Activated CD4-positive, CD25-positive, alpha-beta regulatory T cell (primary cell): ENCODE data around the gene PPP1R13L.
A peak's percentile ranks its signal among the peaks of the same experiment; 100 is the strongest.

Source experiments
- DNase-seq, 4 experiments: peaks; one replicate each; lab custom pipeline; 2025; lab: John Stamatoyannopoulos, UW

Gene PPP1R13L

GRCh38 chr19:45407091-45407375 is 2.2 kb upstream of the PPP1R13L start:
- no peak for DNase-seq

GRCh38 chr19:45406226-45407090 is 1.6 kb upstream of the PPP1R13L start, which contains the start of gene POLR1G:
POLR1G (plus strand) TSS chr19:45406644; CDS start chr19:45406697, 53 bp downstream.
- DNase-seq: peak; percentile 47 to 70 (median 56)

DNA sequence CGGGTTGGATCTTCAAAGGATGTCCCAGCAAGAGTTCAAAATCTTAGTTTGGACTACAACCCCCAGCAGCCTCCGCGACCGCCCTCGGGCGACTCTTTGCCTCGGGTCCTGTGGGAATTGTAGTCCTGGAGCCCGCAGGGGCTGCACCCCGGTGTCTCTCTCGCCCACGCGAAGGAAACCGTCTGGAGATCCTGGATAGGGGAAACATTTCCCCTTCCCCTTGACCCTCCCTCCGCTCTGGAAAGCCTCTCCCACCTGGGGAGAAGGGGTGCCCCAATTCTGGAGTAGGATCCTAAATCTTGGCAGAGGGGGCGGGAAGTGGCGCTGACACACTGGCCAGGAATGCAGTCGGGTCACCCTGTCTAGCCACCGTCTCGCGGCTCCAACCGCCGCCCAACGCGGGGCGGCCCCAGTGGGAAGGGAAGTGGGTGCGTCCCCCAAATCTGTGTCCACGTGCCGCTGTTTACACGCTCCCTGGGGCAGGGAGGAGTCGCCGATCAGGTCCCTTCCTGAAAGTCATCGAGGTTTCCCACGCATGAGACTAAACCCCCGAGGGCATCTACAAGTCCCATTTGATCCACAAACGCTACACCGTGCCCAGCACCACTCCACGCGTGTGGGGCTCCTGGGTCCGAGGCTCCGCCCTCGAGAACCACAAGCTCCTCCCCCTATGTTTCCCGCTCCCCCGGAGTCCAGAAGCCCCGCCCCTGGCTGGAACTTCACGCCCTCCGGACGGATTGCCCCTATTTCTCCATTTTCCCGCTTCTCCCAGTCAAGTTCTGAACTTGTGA is 761 bp upstream of the PPP1R13L start:
- DNase-seq: peak; percentile 64 to 71 (median 70)

GRCh38 chr19:45403781-45404556 is 900 bp downstream of the PPP1R13L start:
- peak; percentile 27 to 54 (median 47) for DNase-seq

DNA sequence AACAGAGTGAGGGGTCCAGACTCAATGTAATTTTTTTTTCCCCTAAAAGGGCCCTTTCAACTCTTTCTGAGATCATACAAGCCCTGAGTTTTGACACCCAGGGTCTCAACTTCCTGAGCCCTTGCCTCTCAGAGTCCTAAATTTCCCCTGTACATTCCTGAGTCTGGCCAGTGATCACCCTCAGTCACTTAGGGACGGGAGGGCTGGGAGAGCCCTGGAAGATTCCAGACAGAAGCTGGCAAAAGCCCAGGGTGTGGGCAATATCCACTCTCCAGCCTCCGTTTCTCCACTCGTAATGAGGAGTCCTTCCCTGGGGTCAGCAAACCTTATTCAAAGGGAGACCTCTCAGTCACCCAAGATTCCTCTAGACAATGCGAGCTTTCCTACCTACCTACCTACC is 1.6 kb downstream of the PPP1R13L start:
- DNase-seq: no peak

DNA sequence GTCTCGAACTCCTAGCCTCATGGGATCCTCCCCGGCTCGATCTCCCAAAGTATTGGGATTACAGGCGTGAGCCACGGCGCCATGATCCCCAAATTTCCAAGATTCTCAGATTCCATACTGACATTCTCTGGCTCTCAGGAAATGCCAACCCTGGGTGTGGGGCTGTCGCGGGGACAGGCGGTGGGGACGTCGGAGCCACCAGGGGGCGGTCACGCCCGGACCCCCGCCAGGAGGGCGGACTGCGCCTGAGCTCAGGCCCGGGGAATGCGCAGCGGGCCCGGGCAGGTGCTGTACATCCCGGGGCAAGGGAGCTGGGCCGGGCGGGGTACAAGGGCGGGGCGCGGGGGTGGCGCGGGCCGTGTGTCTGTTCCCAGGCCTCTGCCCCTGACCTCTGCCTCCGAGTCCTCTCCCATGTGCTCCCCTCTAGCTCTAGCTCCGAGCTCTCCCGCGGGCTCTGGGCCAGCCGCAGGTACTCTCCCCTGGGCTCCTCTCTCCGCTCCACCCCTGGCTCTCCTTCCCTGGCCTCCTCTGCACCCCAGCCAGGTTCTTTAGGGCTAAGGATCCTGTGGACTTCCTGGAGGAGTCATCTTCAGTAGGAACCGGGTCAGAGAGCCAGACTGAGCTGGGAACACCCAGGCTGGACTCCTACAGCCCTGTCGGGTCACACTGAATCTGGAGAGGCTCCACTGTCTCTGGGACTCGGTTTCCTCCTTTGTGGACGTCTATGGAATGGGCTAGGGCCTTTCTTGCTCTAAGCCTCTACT is 2.4 kb downstream of the PPP1R13L start:
- DNase-seq: no peak

DNA sequence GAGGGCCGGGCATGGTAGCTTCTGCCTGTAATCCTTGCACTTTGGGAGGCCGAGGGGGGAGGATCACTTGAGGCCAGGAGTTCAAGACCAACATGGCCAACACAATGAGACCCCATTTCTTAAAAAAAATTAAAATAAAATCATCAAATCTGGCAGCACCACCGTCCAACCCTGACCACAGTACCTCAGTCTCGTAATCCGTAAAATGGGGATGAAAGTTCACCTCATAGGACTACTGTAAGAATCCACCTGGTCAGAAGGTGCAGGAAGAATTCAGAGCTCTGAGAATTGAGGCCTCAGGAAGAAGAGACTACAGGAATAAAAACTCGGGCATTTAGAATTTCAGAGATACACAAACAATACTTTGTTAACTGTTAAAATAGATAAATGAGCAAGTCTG is 3.1 kb downstream of the PPP1R13L start:
- no peak for DNase-seq

DNA sequence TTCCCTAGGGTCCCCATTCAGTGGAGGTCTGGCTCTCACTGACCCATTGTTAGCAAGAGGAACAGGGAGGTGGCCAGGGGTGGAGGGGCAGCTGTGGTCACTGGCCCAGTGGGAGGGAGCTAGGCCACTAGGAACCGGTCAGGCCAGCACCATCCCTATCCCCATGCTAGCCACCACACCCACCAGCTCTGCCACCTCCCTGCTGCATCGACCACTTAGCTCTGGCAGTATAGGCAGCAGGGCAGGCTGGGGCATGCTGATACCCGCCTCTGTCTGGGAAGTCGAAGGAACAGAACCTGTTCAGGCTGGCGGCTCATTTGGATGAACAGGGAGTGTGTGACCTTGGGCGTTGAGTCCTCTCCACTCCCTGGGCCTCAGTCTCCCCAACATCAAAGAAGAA is 4.7 kb downstream of the PPP1R13L start:
- DNase-seq: no peak

DNA sequence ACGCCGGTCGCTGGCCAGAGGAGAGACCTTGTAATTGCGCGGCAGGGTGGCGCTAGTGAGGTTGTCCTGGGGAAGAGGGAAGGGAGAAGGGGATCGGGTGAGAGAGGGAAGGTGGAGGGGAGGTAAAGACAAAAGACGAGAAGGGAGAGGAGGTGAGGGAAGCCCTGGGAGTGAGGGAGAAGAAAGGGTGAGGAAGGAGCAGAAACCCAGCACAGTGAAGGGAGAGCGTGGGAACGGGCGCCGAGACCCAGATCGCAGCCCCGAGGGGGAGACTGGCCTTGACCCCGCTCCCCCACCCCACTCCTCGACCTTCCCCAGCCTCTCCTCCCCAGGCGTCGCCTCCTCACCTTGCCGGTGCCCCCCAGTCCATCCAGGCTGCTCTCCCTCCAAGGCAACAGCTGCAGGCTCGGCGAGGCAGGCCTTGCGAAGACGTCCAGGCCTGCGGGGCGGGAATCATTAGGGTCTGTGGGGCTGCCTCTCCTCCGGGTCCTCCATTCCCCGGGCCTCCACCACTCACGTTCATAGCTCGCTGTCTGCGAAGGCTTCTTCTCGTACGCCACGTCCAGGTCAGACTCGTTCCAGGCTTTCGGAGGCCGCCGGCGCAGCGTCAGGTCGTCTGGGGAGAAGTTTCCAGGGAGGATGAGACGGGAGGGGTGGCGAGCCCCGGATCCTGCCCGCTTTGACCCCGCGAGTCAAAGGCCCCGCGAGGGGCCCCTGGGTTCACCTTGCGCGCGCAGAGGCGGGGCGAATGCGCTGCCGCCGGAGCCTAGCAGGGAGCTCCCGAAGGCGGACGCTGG is 8.8 kb downstream of the PPP1R13L start:
- no peak for DNase-seq

GRCh38 chr19:45391871-45392665 is 12.8 kb downstream of the PPP1R13L start:
- DNase-seq: no peak

DNA sequence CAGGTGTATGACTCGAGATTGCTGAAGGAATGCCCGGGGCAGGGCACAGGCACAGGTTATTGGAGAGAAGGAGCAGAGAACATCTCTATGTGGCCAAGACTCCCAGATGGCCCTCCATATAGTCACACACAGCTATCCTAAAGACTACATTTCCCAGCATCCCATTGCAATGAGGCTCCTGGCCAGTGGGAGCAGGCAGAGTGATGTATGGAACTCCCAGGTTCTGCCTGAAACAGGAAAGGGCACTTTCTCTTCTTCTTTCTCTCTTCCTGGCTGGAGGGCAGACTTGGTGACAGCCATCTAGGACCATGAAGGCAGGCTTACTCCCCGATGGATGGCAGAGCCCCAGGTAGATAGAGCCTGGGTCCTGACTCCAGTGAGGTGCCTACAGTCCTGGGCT is 13.5 kb downstream of the PPP1R13L start:
- DNase-seq: no peak

- no peak for DNase-seq
Observed at GRCh38 chr19:45385392-45386221, 19.3 kb downstream of the PPP1R13L start.

DNA sequence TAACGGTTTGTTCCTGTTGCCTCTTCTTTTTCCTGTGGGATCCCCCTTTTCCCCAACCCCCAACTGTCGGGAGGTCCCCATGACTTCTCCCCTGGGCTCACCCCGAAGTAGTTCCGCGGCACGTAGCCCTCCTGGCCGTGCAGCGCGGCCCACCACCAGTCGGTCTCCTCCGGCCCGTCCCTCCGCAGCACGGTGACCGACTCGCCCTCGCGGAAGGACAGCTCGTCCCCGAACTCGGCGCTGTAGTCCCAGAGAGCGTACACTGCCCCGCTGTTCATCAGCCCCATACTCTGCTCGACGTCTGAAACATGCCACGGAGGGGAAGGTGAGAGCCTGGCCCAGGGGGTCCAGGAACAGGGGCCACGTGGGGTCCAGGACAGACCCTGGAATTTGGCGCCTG is 22.4 kb downstream of the PPP1R13L start:
- DNase-seq: no peak

- no peak for DNase-seq
Observed at GRCh38 chr19:45380107-45380506, 24.8 kb downstream of the PPP1R13L start.

DNA sequence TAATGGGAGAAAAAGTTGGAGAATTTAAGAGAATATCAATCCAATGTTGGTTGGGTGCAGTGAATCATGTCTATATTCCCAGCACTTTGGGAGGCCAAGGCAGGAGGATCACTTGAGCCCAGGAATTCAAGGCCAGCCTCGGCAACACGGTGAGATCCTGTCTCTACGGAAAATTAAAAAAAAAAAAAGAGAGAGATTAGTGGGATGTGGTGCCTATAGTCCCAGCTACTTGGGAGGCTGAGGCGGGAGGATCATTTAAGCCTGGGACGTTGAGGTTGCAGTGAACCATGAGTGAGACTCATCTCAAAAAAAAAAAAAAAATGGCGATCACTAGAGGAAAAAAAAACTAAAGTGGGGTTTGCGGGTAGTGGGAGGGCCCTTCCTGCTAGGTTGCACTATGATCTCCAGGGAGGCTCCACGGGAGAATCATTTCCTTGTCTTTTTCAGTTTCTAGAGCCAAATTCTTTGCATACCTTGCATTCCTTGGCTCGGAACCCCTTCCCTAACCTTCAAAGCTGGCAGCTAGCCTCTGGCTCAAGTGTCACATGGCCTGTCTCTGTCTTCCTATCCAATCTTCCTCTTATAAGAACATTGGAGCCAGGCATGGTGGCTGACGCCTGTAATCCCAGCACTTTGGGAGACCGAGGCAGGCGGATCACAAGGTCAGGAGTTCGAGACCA is 28.7 kb downstream of the PPP1R13L start:
- DNase-seq: no peak

GRCh38 chr19:45370410-45371204 is 34.3 kb downstream of the PPP1R13L start, which contains the start of gene ERCC2:
ERCC2 (minus strand) TSS chr19:45370573; CDS start chr19:45370540, 33 bp downstream.
- peak; percentile 97 to 98 (median 98) for DNase-seq

DNA sequence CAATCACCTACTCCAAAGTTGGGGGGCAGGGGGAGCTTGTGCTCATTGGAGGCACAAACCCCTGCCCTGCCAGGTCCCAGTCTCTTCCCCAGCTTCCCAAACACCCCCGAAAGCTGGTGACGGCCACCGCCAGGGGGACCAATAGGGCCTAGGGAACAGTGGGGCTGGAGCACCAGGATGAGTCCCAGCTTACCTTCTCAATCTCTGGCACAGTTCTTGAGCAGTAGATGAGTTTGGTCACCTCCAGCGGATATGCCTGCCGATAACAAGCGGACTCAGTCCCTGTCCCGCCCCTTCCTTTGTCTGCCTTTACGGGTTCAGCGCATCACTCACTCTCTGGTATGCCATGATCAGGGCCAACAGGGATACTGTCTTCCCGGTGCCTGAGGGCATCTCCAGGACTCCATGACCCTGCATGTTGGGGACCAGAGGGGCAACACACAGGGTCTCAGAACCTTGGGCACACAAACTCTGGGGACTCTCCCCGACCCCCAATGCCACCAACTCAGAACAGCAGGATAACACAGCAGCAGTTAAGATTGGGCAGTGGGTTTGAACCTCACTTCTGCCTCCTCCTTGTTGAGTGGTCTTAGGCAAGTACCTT is 36.0 kb downstream of the PPP1R13L start:
- no peak for DNase-seq
